Nephron (organoid): ENCODE measurements around the gene KAZN.

Experiments used
- H3K27ac Mint-ChIP-seq, 3 experiments: 2 replicates each; pipeline ENCODE4 v1.8.0; 2020; ENCODE audit warnings: mixed read lengths in 3 of 3, mild to moderate bottlenecking in 2 of 3, moderate library complexity in 1 of 3
- H3K27me3 Mint-ChIP-seq: 2 replicates; pipeline ENCODE4 v1.8.0; 2021; ENCODE audit warnings: low read depth, mild to moderate bottlenecking, moderate library complexity, mixed read lengths
- H3K36me3 Mint-ChIP-seq: 2 replicates; pipeline ENCODE4 v1.8.0; 2020; ENCODE audit warnings: low read depth, mixed read lengths
- H3K4me1 Mint-ChIP-seq: 2 replicates; pipeline ENCODE4 v1.8.0; 2020; ENCODE audit warnings: mixed read lengths
- H3K4me3 Mint-ChIP-seq, 3 experiments: 2 replicates each; pipeline ENCODE4 v1.8.0; 2020; ENCODE audit warnings: mild to moderate bottlenecking in 3 of 3, mixed read lengths in 3 of 3, moderate library complexity in 2 of 3
- H3K9me3 Mint-ChIP-seq: 2 replicates; pipeline ENCODE4 v1.8.0; 2020; ENCODE audit warnings: mixed read lengths
- TF ChIP-seq, protein P1 (sequence below), 3 experiments: fragments of 200-600 bp; sonication (generic); IDR thresholded peaks; one replicate each; pipeline ENCODE4 v1.5.0; 2021; ENCODE audit warnings: antibody characterized with exemption in 3 of 3; ENCODE audit not compliant: unreplicated experiment in 3 of 3

Gene KAZN

GRCh38 chr1:14944471-14944985 lies 346.0 kb downstream of the KAZN start:
- Mint-ChIP-seq H3K27ac (peak overlapping the region; percentile 85 to 99 (median 97)), H3K9me3 (no peaks in the 10 kb centered on the region), H3K36me3 (no peaks in the 10 kb centered on the region), H3K4me3 (peak overlapping the region in 2 of 3 experiments; percentile 21 to 23), H3K27me3 (no peaks in the 10 kb centered on the region), H3K4me1 (peaks cover 74% of the 10 kb centered on the region)
- TF ChIP-seq, protein P1, sequence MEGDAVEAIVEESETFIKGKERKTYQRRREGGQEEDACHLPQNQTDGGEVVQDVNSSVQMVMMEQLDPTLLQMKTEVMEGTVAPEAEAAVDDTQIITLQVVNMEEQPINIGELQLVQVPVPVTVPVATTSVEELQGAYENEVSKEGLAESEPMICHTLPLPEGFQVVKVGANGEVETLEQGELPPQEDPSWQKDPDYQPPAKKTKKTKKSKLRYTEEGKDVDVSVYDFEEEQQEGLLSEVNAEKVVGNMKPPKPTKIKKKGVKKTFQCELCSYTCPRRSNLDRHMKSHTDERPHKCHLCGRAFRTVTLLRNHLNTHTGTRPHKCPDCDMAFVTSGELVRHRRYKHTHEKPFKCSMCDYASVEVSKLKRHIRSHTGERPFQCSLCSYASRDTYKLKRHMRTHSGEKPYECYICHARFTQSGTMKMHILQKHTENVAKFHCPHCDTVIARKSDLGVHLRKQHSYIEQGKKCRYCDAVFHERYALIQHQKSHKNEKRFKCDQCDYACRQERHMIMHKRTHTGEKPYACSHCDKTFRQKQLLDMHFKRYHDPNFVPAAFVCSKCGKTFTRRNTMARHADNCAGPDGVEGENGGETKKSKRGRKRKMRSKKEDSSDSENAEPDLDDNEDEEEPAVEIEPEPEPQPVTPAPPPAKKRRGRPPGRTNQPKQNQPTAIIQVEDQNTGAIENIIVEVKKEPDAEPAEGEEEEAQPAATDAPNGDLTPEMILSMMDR (IDR thresholded peaks at IDR 0.05; ENCODE audit: unreplicated experiment in 3 of 3), result no peak

- no peaks in the 10 kb centered on the region for H3K9me3 Mint-ChIP-seq
- peak overlapping the region; percentile 61 to 74 (median 66) for H3K4me3 Mint-ChIP-seq
- H3K27me3 Mint-ChIP-seq, result no peaks in the 10 kb centered on the region
- H3K36me3 Mint-ChIP-seq, result no peaks in the 10 kb centered on the region
- peak overlapping the region; percentile 85 to 99 (median 97) for H3K27ac Mint-ChIP-seq
- H3K4me1 Mint-ChIP-seq, result peaks cover 74% of the 10 kb centered on the region
- TF ChIP-seq, protein P1 (IDR thresholded peaks at IDR 0.05; ENCODE audit: unreplicated experiment in 3 of 3), result no peak
These were observed 346.9 kb downstream of the KAZN start for GRCh38 chr1:14945132-14946010.

DNA sequence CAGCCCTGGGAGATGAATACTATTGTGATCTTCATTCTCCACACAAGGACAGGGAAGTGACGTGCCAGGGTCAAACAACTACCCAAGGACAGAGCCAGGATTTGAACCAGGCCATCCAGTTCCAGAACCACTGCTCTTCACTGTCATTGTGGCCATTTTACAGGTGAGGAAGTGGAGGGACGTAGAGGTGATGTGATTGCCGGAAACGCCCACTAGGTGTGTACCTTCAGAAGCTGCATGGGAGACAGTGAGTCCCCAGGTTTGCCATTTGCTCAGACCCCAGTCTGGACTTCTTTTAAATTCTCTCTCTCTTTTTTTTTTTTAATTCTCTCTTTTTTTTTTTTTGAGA lies 347.5 kb downstream of the KAZN start:
- peak overlapping the region; percentile 66 to 80 (median 73) for H3K4me3 Mint-ChIP-seq
- TF ChIP-seq, protein P1 (IDR thresholded peaks at IDR 0.05; ENCODE audit: unreplicated experiment in 3 of 3), result no peak
- peaks cover 75% of the 10 kb centered on the region for H3K4me1 Mint-ChIP-seq

DNA sequence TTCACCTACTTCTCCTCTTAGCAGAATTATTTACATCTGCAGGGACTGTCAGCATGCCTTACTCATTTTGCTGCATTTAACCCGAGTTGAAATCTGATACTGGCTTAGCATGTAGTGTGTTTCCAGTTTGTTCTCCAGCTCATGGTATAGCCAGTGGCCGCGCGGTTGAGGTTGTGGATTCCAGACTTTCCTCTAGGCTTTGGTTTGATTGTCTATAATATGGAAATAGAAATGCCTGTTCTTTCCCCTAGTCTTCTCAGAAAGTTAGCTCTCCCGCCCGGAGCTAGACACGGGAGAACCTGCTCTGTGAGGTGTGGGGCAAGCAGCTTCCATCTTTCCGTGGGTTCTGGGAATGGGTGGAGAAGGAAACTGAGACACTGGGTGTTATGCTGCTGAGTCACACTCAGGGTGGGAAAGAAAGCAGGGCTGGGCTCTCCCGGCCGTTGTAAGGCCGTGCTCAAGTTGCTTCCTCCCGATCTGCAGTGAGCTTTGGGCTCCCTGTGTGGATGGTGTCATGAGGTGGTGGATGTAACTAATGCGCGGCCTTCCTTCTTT lies 348.3 kb downstream of the KAZN start:
- Mint-ChIP-seq H3K4me3 (peak overlapping the region; percentile 65 to 80 (median 73)), H3K27me3 (no peaks in the 10 kb centered on the region), H3K27ac (peak overlapping the region; percentile 85 to 99 (median 97)), H3K4me1 (peaks cover 71% of the 10 kb centered on the region), H3K36me3 (no peaks in the 10 kb centered on the region), H3K9me3 (no peaks in the 10 kb centered on the region)
- TF ChIP-seq, protein P1 (IDR thresholded peaks at IDR 0.05; ENCODE audit: unreplicated experiment in 3 of 3), result no peak

More for the DNA sequence above, 347.5 kb downstream of the KAZN start:
- H3K27me3 Mint-ChIP-seq, result no peaks in the 10 kb centered on the region
- H3K36me3 Mint-ChIP-seq, result no peaks in the 10 kb centered on the region
- H3K9me3 Mint-ChIP-seq, result no peaks in the 10 kb centered on the region
- H3K27ac Mint-ChIP-seq, result peak overlapping the region; percentile 85 to 99 (median 97)

DNA sequence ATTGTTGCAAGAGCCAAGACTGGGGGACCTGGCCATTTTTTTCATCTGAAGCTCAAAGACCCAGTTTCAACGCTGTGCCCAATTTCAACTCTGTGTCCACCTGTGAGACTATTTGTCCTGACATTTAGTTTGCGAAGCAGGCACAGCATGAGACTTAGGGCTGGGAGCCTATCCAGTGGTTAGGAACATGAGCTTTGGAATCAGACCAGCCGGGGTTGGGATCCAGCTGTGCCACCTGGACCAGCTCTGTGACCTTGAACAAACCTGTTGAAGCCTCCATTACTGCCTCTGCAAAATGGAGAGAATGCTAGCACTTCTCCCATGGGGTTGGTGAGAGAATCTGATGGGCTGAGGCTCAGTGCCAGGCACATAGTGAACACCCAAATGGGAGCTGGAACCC lies 348.9 kb downstream of the KAZN start:
- H3K36me3 Mint-ChIP-seq, result peaks cover 3% of the 10 kb centered on the region
- no peaks in the 10 kb centered on the region for H3K27me3 Mint-ChIP-seq
- H3K4me1 Mint-ChIP-seq, result peaks cover 69% of the 10 kb centered on the region
- TF ChIP-seq, protein P1 (IDR thresholded peaks at IDR 0.05; ENCODE audit: unreplicated experiment in 3 of 3), result no peak
- no peak overlapping the region for H3K4me3 Mint-ChIP-seq
- H3K9me3 Mint-ChIP-seq, result no peaks in the 10 kb centered on the region
- peak overlapping the region; percentile 85 to 99 (median 97) for H3K27ac Mint-ChIP-seq
